Esophagus mucosa (tissue), 1 donor: ENCODE results near the gene ACTR5. TPM values are rescaled to one million over a fixed set of nuclear protein-coding genes. Genes with fewer than 3 reads are reported as not detected.

Experiments
- ATAC-seq: fragments of 200-7000 bp; cut with Tn5 transposase; one replicate; pipeline ENCODE4 v1.9.1; 2020
- total RNA-seq: library from RNA; stranded (reverse); gene quantifications from one replicate; pipeline ENCODE4 v1.2.4, GENCODE V29; 2023
- donor health status: DM: yes; HTN: yes; CAD: no.

ACTR5 gene
- total RNA-seq: 6.0 TPM

DNA sequence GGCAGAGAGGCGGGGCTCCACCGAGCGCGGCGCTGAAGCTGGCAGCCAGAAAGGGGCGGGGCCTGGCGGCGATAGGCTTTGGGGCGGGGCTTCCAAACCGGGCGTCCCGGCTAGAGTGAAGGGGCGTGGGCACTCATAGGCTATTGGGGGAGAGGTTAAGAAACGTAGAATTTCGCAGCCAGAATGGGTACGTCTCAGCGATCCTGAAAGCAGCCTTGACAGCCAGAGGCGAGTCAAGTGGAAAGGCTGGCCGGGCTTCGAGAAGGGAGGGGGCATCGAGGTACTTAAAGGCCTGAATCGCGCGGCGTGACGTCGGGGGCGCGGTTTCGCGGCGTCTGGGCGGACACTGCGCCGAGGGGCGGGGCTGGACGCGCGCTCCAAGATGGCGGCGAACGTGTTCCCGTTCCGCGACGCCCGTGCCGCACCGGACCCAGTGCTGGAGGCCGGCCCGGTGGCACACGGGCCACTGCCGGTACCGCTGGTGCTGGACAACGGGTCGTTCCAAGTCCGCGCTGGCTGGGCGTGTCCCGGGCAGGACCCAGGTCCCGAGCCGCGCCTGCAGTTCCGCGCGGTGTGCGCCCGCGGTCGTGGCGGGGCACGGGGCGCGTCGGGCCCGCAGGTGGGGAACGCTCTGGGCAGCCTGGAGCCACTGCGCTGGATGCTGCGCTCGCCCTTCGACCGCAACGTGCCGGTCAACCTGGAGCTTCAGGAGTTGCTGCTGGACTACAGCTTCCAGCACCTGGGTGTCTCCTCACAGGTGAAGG is at the start of gene ACTR5:
TSS of gene ACTR5 (plus strand) at position 364 of the 764 bp plus-strand sequence. CDS start at position 383, 19 bp downstream.
- ATAC-seq: peak; percentile 97

DNA sequence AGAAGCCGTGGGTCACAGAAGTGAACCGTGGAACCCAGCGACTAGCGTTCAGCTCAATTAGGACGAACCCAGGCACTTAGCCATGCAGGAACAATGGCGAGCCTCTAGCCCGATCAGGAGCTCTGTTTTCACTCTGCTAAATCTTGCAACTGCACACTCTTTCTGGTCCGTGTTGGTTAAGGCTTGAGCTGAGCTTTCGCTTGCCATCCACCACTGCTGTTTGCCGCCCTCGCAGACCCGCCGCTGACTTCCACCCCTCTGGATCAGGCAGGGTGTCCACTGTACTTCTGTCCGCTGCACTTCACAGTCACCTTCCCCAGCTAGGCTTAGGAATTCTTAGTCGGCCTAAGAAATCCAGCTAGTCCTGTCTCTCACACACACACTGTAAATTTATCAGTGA is 49.7 kb upstream of the ACTR5 start:
- no peak for ATAC-seq

DNA sequence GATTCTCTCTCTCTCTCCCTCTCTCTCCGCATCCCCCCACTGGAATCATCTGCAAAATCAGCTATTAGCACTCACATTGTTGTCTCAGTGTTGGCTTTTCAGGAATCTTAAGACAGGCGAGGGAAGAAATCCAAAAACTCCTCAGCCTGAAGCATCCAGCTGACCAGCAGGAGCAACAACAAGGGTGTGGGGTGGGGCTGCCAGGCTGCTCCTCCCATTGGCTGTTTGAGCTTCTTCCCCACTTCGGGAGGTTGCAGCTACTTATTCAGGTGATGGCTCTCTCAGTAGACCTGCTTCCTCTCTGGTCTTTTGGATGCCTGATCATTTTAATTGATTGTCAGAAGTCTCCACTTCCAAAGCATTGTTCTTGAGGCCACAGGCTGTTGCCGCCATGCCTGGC is 48.1 kb upstream of the ACTR5 start:
- no peak for ATAC-seq

DNA sequence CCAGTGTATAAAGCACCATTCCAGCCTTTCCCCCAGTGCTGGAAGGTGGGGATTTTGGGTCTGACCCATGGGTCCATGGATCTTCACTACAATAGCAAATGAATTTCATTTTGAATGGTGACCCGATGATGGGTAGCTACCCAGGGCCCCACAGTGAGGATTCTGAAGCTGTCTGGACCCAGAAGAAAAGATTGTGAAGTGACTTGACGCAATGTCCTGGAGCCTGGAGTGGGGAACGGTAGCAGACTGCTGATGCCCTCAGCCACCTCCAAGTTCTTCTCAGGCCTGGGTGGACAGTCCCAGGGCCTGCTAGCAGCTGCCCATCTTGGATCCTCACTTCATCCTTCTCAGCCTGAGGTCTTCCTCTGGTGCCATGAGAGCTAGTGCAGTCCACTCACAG is 47.3 kb upstream of the ACTR5 start:
- no peak for ATAC-seq

DNA sequence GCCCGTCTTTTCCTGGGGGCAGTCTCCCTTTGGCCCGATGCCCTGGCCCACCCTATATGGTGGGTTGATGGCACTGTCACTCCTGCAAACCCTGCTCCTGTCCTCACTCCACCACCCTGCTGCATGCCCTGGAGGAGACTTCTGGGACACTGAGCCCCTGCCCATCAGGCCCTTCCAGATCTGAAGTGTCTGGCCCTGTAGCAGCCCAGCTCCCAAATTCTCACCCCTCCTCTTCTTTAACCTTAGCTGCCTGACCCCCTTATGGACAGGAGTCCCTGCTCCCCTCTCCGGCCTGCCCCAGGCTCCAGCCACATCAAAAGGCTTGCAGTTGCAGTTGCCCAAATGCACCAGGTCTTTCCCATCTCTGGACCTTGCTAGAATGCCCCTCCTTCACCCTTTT is 44.7 kb upstream of the ACTR5 start:
- no peak for ATAC-seq

DNA sequence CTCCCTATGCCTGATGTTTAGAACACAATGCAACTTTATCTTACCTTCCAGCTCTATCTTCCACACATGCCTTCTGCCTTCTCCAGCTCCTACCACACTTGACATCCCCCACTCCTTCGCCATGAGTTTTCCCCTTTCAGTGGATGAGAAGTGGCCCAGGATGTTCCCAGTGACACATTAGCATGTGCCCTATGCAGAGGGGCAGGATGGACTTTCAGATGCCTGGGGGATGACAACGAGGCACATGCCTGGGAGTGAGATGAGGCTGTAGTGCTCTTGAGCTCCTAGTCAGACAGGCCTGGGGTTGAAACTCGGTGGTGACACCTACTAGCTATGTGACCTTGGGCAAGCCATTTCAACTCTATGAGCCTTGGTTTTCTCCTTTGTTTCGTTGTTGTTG is 44.1 kb upstream of the ACTR5 start:
- ATAC-seq: no peak

DNA sequence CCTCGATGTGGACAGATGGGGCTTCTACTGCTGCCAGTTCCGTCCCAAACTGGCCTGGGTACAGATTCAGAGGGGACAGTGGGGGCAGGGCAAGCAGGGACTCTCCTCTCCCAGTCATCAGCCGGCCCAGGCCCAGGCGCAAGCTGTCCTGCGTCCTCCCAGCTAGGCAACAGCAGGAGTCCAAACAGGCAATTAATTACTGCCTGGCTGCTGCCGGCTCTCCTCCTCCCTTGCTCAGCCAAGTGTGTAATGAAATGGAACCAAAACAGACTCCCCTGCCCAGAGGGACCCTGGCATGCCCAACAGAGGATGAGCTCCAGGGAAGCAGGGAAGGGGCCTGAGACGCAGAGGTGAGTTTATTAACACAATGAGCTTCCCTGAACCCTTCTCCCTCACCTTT is 41.8 kb upstream of the ACTR5 start:
- ATAC-seq: no peak

DNA sequence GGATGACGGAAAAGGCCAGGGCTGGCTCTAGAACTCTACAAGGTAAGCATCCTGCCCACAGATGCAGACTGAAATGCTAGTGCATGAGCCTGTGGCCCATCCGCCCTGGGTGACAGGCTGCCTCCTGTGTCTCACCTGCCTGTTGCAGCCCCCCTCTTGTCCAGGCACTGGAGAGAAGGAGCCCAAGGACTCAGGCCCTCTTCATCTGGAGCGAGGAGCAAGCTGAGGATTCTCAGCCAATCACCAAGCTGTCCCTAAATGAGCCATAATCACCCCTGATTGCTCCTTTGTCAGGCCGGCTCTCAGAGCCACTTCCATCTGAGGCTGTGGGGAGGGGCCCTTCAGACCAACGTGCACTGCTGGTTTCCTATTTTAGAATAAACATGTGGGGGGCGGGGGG is 34.0 kb upstream of the ACTR5 start:
- no peak for ATAC-seq

DNA sequence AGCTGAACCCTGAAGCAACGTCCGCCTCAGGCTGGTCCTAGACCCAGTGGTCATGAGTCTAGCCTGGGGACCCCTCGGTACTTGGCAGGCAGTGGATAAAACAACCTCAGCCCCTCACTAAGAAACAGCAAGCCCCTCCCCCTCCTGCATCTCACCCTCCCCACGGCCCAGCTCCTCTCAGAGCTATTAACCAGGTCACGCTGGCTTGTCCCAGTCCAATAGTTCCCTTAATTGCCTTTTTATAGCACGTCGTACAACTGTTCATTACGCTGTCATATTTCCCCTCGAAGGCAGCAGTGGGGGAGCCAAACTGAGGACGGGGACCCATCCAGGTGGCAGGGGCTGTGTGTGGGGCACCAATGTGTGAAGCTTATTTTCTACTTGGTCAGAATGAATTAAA is 32.6 kb upstream of the ACTR5 start:
- ATAC-seq: no peak

DNA sequence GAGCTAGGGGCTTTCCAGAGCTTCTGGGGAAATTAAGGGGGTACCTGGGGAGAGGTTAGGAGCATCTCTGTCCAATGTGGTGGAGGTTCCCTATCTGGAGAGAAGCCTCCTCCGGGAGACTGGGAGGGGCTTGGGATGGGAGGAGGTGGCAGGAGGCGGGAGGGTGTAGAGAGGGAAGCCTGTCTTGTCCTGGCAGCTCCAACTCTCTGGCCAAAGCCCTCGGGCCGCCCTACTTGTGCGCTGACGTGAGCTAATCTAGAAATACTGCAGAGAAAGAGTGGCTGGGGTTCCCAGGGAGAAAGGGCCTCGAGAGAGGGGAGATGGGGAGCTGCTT is 25.6 kb upstream of the ACTR5 start:
- ATAC-seq: no peak

DNA sequence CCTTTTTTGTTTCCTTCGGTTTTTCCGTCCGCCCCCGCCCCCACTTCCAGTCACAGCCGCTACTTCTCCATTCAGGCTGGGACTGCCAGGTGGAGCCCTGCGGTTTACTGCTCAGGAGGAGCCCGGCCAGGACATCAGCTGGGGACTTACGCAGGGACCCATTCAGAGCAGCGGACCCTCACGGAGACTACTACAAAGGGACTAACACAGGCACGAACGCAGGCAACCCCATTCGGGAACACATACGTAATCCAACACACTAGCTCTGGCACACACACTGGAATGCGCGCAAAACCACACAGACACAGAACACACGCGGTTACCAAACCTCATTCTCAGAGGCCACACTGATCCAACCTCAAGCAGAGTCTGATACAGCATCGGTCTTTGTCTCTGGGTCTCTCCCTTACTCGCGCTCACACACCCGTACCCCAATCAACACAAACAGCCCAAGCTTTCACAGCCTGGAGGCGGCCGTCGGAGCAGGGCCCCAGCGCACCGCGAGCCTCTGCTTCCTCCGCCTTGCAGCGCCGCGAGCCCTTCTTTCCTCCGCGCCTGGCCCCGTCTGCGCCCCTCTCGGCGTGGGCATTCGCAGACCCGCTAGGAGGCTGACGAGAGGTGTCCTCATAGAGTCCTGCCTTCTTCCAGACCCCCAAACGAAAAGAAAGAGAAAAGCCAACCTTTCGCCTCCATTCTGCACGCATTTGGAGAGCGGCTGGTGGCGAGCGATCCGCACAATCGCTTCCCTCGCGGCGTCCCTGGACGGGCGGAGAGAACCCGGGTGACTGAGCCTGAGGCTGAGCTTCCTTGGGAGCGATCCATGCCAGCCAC is 25.0 kb upstream of the ACTR5 start:
- no peak for ATAC-seq

DNA sequence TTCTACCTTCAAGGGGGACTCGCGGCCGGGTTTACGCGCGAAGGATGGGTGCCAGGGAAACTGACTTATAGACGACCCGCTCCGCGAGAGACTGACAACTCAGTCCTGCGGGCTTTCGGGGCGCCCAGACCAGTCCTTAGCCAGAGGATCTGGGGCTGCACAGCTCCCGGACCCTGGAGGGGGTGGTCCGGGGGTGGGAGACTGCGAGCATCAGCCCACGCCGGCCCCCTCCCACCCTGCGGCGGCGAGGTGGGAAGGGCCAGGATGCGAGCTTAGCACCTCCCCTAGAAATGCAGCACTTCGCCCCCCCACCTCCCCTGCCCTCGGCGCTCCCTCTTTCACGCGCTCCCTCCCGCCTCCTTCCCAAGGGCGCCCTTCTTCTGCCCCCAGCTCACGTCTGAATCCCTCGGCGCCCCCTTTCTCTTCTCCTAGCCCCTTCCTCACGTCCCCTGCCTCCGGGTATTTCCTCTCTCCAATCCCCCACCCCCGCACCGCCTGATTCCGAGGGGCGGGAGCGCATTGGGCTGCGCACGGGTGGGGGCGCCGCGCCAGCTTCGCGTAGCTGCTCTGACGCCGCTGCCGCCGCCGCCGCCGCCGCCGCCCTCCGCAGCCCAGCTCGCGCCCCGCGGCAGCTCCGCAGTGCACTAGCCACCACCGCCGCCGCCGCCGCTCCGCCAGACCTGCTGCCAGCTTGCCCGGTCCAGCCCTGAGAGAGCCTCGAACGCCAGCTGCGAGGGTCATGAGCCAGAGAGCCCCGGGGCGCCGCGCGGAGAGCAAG is 24.2 kb upstream of the ACTR5 start, which contains the start of gene SLC32A1:
TSS of gene SLC32A1 (plus strand) at position 639 of the 778 bp plus-strand sequence. CDS start 239 bp downstream, outside the sequence.
- ATAC-seq: no peak

DNA sequence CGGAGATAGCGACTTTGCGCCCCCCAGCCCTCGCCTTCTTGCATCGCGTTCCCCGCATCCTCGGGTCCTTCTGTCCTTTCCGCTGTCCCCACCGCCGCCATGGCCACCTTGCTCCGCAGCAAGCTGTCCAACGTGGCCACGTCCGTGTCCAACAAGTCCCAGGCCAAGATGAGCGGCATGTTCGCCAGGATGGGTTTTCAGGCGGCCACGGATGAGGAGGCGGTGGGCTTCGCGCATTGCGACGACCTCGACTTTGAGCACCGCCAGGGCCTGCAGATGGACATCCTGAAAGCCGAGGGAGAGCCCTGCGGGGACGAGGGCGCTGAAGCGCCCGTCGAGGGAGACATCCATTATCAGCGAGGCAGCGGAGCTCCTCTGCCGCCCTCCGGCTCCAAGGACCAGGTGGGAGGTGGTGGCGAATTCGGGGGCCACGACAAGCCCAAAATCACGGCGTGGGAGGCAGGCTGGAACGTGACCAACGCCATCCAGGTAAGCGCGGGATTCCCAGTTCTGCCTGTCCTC is 23.6 kb upstream of the ACTR5 start:
- no peak for ATAC-seq

DNA sequence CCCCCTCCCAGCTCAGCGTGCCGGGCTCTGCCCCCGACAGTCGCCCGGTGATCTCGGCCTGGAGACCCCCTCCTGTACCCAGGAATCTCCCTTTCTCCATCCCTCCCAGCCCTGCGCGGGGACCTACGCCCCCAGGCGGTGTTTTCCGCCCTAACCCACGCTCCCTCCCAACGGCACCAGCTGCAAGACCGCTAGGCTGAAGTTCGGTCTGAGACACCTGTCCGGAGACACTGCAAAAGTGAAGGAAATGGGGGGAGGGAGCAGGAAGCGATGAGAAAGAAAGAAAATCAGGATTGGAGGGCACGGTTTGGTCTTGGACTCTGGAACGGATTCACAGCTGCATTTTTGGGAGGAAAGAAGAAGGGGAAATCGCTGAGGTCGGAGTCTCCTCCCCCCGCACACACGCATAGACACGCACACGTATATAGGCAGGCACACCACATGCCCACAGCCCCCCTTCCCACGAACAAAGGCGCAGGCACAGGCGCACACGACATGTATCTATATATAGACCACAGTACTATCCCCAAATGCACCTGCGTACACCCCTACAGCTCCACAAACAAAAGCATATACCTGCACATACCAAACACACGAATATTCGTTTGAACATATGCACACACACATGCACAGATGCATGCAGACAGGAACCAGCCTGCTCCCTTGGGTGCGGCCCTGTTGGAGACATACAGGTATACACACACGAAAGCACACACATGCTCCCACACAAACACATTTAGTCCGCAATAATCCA is 22.9 kb upstream of the ACTR5 start:
- ATAC-seq: no peak

DNA sequence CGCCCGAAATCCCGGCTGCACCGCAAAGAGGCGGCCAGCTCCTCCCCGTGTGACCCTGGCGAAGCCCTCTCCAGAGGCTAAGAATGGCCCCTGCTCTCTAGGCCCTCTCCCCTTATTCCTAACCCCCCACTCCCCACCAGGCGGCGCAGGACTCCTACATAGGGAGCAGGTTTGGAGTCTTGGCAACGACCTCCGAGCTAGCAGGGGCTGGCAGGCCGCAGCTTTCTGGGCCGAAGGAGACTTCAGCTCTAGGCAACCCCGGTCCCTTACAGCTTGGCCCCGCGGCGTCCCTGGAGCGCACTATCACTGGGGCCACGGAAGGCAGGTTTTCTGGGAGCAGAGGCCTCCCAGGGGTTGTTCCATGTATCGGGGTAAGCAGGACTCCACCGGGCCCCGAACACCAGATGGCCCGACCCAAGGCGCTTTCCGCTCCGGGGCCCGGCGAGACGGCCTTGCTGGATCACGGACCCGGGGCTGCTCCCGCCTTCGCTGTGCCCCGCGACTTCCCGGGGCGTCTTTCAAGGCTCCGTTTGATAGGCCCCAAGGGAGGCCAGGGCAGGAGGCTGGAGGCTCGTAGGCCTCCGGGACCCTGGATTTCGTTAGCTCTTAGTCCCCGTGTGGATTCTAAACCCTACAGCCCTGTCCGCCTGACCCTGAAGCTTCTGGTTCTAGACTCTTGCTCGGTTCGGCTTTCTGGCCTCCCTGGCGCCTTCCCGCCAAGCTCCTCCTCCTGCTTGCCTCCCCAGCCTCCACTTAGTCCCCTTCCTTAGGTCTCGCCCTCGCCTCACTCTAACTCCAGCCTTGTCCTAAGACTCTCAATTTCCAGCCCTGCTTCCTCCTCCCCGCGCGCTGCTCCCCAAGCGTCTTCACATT is 22.1 kb upstream of the ACTR5 start:
- ATAC-seq: no peak

DNA sequence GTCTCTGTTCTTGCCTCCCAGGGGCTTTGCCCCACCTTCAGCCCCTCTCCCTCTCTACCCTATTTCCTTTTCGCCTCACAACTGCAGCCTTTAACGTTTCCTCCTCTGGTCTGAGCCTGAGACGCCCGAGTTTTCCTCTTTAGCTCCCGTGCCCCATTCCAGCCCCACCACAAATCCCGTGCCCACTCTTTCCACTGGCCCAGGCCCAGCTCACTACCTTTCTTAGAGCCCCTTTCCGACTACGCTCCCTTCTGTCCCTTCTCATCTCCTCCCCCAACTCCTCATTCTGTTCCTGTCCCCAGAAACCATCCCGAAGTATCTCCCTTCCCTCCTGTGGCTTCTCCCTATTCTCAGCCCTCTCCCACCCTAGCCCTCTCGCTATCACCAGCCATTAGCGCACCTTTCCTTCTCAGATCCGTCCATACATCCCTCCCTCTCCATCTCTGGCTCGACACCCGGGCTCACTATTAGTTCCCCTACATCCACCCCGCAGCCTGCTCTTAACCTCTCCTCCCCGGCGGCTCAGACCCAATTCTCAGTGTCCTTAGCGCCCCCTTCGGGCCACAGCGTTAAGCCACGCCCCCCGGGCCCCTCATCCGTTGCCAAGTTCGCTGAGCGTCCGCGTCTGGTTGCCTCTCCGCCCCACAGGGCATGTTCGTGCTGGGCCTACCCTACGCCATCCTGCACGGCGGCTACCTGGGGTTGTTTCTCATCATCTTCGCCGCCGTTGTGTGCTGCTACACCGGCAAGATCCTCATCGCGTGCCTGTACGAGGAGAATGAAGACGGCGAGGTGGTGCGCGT is 21.3 kb upstream of the ACTR5 start:
- no peak for ATAC-seq

DNA sequence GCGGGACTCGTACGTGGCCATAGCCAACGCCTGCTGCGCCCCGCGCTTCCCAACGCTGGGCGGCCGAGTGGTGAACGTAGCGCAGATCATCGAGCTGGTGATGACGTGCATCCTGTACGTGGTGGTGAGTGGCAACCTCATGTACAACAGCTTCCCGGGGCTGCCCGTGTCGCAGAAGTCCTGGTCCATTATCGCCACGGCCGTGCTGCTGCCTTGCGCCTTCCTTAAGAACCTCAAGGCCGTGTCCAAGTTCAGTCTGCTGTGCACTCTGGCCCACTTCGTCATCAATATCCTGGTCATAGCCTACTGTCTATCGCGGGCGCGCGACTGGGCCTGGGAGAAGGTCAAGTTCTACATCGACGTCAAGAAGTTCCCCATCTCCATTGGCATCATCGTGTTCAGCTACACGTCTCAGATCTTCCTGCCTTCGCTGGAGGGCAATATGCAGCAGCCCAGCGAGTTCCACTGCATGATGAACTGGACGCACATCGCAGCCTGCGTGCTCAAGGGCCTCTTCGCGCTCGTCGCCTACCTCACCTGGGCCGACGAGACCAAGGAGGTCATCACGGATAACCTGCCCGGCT is 20.6 kb upstream of the ACTR5 start:
- ATAC-seq: no peak

DNA sequence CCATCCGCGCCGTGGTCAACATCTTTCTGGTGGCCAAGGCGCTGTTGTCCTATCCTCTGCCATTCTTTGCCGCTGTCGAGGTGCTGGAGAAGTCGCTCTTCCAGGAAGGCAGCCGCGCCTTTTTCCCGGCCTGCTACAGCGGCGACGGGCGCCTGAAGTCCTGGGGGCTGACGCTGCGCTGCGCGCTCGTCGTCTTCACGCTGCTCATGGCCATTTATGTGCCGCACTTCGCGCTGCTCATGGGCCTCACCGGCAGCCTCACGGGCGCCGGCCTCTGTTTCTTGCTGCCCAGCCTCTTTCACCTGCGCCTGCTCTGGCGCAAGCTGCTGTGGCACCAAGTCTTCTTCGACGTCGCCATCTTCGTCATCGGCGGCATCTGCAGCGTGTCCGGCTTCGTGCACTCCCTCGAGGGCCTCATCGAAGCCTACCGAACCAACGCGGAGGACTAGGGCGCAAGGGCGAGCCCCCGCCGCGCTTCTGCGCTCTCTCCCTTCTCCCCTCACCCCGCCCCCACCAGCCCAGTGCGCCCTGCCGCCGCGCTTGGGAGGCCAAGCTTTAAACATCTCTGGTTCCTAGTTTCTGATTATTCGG is 20.0 kb upstream of the ACTR5 start:
- ATAC-seq: no peak

DNA sequence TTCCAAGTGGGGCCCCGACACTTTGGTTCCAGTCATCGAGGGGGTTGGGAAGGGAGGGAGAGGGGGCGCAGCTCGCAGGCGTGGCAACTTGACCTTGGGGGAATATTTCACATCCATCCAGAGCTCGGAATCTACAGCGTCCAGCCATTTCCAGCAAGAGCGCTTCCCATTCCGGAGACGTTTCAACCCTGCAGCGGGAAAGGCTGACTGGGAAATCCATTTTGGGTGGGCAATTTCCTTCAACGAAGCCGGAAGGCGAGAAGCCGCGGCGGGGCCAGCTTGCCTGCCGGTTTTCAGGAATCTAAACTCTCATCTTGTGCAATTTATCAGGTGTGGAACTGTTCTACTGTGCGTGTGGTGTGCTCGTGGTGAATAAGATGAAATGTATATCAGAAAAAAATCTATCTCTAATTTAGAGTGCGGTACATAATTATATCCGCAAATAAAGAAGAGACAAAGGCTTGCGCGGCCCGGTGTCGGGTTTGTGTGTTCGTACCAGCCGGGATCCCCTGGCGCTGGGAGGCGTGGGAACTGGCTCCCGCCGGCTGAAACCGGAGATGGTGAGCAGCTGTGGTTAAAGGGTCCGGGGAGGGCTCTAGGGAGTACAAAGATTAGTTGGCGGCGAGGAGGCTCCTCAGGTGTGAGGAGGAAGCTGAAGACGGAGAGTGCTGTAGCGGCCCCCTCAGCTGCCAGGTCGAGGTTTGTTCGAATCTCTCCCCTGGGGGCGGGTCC is 19.2 kb upstream of the ACTR5 start:
- no peak for ATAC-seq
